GM12872 (cell line): Measurements from ENCODE around the gene DUOXA1.

Source experiments
- CTCF ChIP-seq: IDR thresholded peaks from 3 replicates; pipeline ENCODE4 v1.5.1; 2011; ENCODE audit warnings: low read depth, mild to moderate bottlenecking, low read length, moderate library complexity; ENCODE audit not compliant: insufficient read depth

Gene DUOXA1

GRCh38 chr15:45134682-45135604, 5.3 kb upstream of the DUOXA1 start:
- TF ChIP-seq CTCF, result no peak

DNA sequence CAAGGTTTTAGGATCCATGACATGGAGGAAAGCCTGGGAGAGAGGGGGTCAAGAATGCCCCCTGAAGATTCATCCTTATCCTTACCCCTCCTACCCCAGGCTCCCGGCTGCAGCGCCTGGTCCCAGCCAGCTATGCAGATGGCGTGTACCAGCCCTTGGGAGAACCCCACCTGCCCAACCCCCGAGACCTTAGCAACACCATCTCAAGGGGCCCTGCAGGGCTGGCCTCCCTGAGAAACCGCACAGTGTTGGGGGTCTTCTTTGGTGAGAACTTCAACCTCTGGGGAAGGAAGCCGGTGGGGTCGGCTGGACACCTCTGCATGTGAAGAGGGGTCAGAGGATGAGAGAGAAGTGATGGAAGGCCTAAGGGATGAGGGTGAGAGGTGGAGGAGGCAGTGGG, 4.4 kb upstream of the DUOXA1 start:
- TF ChIP-seq CTCF, result no peak

DNA sequence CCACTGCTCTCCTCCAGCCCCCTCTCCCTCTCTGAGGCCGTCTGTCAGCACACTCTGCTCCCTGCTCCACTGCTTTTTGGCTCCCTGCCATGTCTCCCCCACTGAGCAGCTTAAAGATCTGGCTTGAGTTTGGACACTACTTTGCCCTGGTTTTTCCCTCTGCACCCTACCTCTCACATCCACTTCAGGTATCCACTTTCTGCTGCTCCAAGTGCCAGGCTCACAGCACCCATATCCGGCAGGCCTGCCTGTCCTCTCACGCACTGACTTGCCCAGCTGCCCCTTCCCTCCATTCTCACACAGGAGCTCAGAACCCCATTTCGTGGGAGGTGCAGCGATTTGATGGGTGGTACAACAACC, 3.9 kb upstream of the DUOXA1 start:
- no peak for TF ChIP-seq CTCF

DNA sequence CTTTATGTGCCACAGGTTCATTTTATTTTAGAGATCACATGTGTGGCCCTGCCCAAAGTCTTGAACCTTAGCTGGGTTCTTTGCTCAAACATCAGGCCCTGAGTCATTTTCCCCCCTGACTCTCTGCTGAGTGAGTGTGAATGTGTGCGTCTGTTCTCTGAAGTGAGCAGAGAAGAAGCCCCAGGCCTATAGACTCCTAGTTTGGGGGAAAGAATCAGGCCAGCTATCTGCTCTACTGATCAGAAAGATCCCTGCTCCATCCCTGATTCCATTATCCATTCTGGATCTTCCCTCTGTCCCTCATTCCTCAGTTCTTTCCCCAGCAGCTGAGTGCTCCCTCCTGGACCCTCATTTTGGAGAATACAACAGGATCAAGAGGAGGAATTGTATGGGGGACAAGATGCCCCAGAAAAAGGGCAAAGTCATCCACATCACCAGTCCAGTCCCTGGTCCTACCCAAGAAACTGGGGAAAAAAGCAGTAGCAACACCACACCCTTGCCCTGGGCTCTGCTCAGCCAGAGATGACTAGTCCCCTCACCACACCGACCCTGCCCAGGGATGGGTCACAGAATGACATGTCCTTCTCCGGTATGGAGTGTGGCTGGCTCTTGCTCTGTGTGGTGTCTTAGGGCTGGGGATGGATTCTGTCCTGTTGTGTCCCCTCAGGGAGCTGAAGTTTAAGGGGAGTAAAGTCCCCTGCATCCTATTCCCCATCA, 3.3 kb upstream of the DUOXA1 start:
- TF ChIP-seq CTCF, result no peak

DNA sequence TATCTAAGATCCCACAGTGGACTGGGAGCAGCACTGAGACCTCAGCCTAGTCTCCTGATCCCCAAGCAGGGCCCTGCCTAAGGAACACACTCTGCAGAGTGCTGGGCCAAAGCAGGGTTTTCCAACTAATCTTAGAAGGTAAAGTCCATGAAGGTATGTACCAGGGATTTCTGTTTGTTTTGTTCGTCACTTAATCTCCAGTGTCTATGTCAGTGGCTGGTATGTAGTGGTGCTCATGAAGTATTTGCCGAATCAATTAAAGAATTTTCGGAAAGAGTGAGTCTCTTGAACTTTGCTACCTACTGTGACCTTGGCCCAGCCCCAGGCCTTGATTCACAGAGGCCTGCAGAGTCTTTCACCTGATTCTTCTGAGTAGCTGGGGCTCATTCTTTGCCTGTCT, 1.8 kb upstream of the DUOXA1 start:
- no peak for TF ChIP-seq CTCF

GRCh38 chr15:45130291-45131000, 767 bp upstream of the DUOXA1 start:
- TF ChIP-seq CTCF, result no peak

GRCh38 chr15:45128971-45129639, 574 bp downstream of the DUOXA1 start:
- TF ChIP-seq CTCF, result no peak
